Measurements from ENCODE around the gene EPHB2. TPM values are rescaled to one million over a fixed set of nuclear protein-coding genes. Genes with fewer than 3 reads are reported as not detected.

Gene EPHB2
- total RNA-seq, 1 experiment from 2014 or later, result 0.79 TPM

DNA sequence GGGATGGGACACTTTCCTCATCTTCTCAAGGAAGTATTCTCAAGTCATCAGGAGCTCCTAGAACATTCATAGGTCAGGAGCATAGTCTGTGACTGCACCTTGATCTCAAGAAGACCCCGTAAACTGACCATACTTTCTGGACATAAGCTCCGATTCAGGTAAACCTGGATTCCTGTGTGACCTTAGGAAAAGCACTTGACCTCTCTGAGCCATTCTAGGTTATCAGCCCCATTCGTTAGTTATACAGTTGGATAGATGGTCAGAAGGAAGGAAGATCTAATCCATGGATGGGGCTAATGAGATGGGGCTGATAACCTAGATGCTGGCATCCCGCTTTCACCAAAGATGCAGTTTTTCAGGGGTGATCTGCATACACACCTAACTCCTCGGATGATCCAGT is 114.3 kb downstream of the EPHB2 start:
- H3K4me3 Mint-ChIP-seq (ENCODE audit: unreplicated experiment), result no peak overlapping the region
- BruUV-seq (replicated peaks), result no TSS peak
- no peaks in the 10 kb centered on the region for H3K36me3 Mint-ChIP-seq (ENCODE audit: insufficient read depth, unreplicated experiment)
- DNase-seq (ENCODE audit: unreplicated experiment), result no peak
- no peak overlapping the region for H3K27ac Mint-ChIP-seq (ENCODE audit: low read depth, unreplicated experiment)
- H3K9me3 Mint-ChIP-seq (ENCODE audit: unreplicated experiment), result no peaks in the 10 kb centered on the region
- H3K27me3 Mint-ChIP-seq (ENCODE audit: insufficient read depth, unreplicated experiment), result no peaks in the 10 kb centered on the region
- no peak for TF ChIP-seq CTCF (IDR thresholded peaks at IDR 0.05; ENCODE audit: unreplicated experiment)
- H3K4me1 Mint-ChIP-seq (ENCODE audit: insufficient read depth, unreplicated experiment), result peaks cover 7% of the 10 kb centered on the region
- ChIA-PET CTCF (interaction anchor here (0.7 kb wide), 1 partner anchor 61 kb away, joined by 4 read pairs; no protein-coding TSS in a partner anchor), POLR2A (no interaction called here)
- intact Hi-C loops (cut with micrococcal nuclease), result no loop called here

GRCh38 chr1:22825486-22826189 is 115.0 kb downstream of the EPHB2 start:
- H3K4me3 Mint-ChIP-seq (ENCODE audit: unreplicated experiment), result no peak overlapping the region
- ChIA-PET CTCF (interaction anchor here (0.7 kb wide), 1 partner anchor 62 kb away, joined by 4 read pairs; no protein-coding TSS in a partner anchor), POLR2A (no interaction called here)
- H3K36me3 Mint-ChIP-seq (ENCODE audit: insufficient read depth, unreplicated experiment), result no peaks in the 10 kb centered on the region
- H3K27ac Mint-ChIP-seq (ENCODE audit: low read depth, unreplicated experiment), result no peak overlapping the region
- intact Hi-C loops (cut with micrococcal nuclease), result no loop called here
- DNase-seq (ENCODE audit: unreplicated experiment), result no peak
- H3K27me3 Mint-ChIP-seq (ENCODE audit: insufficient read depth, unreplicated experiment), result no peaks in the 10 kb centered on the region
- no peaks in the 10 kb centered on the region for H3K9me3 Mint-ChIP-seq (ENCODE audit: unreplicated experiment)
- no peak for TF ChIP-seq CTCF (IDR thresholded peaks at IDR 0.05; ENCODE audit: unreplicated experiment)
- H3K4me1 Mint-ChIP-seq (ENCODE audit: insufficient read depth, unreplicated experiment), result peaks cover 7% of the 10 kb centered on the region
- BruUV-seq (replicated peaks), result no TSS peak

- POLR2A ChIA-PET, result no interaction called here
- BruUV-seq (replicated peaks), result no TSS peak
- Mint-ChIP-seq H3K36me3 (ENCODE audit: insufficient read depth, unreplicated experiment) (no peaks in the 10 kb centered on the region), H3K27ac (ENCODE audit: low read depth, unreplicated experiment) (no peak overlapping the region), H3K9me3 (ENCODE audit: unreplicated experiment) (no peaks in the 10 kb centered on the region), H3K4me1 (ENCODE audit: insufficient read depth, unreplicated experiment) (peaks cover 20% of the 10 kb centered on the region), H3K27me3 (ENCODE audit: insufficient read depth, unreplicated experiment) (no peaks in the 10 kb centered on the region), H3K4me3 (ENCODE audit: unreplicated experiment) (no peak overlapping the region)
- no peak for DNase-seq (ENCODE audit: unreplicated experiment)
- TF ChIP-seq CTCF (IDR thresholded peaks at IDR 0.05; ENCODE audit: unreplicated experiment), result no peak
- intact Hi-C loops (cut with micrococcal nuclease), result no loop called here
- CTCF ChIA-PET, result interaction anchor here (0.7 kb wide), 1 partner anchor 184 kb away, joined by 3 read pairs; no protein-coding TSS in a partner anchor
Measured at GRCh38 chr1:22826604-22827580, 116.3 kb downstream of the EPHB2 start.

All from MCF 10A (cell line).